ENCODE results near the gene STPG4.

STPG4 gene

DNA sequence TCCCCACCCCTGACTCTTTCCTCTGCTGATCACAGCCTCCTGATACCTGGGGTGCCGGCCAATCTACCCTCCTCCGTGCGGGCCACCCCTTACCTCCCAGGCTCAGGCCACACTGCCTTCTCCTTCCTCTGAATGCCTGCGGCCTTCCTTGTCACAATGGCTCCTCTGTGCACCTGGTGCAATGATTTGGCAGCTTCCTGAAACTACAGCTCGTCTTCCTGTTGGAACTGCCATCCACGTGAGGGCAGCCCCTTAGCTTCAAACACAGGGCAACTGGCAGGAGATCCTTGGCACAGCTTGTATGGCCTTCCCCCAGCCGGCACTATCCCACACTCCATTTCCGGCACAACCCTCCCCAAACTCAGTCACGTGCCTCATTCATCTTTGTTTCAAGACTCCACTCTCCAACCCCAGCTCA lies 69.0 kb downstream of the STPG4 start:
- no peak for DNase-seq

DNA sequence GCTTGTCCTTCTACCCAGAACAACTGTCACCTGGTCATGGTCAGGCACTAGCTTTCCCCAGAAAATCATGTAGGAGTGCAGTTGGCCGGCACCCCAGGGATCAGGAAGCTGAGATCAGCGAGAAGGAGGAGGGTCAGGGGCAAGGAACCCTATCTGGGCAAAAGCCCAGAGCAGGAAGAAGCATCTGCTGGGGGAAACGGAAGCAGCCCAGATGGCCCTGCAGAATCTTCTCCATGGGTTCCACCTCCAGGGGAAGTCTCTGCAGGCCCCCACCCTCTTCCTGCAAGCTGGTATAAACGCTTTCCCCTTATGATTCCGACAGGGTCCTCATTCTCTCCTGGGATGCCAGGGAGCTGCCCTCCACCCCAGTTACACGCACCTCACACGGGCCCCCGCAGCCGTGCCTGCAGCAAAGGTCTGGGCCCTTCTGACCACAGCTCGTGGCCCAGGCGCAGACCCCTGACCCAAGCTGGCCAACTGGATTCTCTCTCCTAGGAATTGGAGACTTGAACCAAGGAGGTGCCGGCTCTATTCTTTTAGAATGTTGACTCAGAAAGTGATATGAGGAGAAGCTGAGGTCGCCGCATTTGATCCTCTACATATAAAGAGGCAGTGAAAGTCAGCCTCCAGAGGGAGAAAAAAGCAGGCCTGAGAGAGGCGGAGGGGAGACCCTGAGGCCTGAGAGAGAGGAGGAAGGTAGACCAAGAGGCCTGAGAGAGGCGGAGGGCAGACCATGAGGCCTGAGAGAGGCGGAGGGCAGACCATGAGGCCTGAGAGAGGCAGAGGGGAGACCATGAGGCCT lies 71.0 kb downstream of the STPG4 start:
- DNase-seq: no peak

DNA sequence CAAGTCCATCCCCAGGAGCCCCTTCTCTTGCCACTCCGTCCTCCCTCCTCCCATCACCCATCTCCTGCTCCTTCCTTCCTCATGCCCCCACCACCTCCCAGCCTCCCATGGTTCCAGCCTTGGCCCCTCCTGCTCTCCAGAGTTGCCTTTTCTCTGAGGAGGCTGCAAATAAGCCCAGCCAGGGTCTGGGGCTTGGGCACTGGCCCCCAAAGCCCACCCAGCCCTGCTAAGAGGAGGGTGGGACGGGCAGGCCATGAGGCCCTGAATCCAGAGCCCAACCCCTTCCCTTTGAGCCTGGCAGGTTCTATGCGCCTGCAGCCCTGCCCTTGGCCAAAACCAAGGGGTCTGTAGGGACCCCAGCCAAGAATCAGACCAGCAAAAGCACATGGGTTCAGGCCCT lies 71.6 kb downstream of the STPG4 start:
- DNase-seq: no peak

DNA sequence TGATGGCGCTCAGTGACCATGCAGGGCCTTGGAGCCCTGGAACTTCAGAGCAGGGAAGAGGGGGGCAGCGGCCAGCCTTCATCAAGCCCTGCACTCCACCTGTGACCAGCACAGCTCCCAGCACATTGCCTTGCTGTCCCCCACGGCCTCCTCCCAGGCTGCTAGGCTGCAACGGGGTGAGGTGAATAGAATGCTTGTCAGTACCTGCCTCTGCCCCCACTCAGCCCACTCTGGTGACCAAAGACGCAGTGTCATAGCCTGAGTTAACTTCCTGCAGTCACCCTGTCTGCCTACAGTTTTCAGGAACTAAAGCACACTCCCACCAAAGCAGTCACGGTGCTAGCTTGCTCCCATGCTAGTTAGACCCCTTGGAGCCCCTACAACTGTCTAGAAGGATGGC lies 72.1 kb downstream of the STPG4 start:
- DNase-seq: no peak

DNA sequence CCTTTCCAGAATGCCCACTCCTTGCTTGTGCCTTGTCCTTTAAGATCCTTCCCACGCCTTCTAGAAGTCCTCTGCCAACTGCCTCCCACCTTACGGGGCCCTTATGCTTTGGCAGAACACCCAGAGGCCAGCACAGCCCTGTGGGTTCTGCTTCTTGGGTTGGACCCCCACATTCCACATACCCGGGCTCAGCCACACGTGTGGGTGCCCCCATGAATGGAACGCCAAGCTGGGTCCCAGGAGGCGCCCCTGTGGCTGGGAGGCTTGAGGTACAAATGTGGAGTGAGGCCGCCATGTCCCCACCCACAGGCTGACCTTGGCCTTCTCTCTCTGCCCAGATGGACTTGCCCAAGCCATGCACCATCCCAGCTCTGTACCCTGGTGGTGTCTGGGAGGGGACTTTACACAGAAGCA lies 74.2 kb downstream of the STPG4 start:
- no peak for DNase-seq

DNA sequence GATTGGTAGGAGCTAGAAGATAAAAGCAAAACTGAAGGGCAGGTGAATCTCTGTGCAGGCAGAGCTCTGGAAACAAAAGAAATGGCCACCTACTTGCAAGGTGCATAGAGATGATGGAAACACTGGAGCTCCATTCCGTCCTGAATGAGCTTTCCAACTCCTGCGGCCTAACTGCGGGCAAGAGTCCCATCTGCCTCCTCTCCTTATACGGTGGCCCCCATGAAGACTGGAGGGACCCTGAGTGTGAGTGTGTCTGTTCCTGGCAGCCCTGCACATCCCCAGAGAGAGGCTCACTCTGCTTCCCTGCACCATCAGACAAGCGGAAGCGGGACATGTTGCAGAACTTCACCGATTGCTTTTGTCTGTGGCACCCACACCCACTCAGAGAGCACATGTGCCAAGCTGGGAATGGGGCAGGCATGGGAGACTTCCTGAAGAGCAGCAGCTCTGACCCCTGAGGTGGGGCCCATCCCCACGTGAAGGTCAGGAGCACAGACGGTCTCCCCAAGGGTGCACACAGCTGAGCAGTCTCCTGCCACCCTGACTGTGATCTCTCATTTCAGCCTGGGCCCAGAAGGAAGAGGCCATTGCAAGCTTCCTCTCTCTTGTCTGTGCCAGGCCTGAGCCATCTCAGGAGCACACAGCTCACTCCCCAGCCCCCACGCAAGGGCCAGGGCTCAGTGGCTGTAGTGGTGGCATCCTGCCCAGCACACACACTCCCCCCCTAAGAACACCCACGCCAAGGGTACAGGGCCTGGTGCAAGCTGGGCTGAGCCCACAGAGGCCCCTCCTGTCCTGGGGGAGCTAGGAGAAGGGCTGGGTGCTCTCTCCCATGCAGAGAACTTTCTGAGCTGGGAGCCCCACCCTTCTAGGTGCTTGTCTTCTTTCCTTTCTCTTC lies 75.3 kb downstream of the STPG4 start:
- DNase-seq: no peak

DNA sequence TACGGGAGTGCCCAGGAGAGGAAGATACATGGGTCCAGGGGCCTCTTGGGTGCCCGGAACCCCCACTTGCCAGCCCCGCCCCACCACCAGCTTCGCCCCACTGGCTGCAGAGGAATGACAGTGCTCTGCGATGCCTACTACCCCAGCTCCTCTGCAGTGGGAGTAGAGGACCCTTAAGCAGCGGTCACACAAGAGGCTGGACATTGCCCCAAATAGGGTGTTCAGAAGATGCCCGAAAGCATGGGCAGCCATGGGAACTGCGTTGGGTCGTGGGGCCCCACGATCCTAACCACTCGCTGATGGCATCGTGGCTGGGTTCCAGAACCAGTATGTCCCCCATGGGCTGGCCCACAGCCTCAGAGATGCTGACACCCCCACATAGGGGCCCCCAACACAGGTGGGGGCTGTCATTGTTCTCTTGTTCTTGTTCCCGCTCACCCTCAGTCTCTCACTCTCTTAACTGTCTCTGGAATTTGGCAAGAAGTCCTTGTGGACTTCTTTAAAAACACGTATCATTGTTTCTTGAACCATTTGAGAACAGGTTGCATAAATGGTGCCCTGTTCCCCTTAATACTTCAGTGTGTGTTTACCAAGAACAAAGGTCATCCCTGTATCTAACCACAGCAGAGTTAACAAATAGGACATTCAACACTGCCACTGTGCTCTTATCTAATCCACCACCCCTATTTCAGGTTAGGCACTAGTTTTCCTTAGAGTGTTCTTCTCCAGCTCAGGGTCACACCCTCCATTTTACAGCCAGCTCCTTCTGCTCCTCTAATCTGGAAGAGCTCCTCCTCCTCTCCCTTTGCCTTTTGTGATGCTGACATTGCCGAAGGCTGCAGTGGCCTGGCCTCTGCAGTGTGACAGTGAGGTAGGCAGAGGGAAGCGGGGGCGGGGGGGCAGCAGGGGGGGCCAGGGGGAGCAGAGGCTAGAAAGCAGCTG lies 76.3 kb downstream of the STPG4 start:
- DNase-seq: no peak

DNA sequence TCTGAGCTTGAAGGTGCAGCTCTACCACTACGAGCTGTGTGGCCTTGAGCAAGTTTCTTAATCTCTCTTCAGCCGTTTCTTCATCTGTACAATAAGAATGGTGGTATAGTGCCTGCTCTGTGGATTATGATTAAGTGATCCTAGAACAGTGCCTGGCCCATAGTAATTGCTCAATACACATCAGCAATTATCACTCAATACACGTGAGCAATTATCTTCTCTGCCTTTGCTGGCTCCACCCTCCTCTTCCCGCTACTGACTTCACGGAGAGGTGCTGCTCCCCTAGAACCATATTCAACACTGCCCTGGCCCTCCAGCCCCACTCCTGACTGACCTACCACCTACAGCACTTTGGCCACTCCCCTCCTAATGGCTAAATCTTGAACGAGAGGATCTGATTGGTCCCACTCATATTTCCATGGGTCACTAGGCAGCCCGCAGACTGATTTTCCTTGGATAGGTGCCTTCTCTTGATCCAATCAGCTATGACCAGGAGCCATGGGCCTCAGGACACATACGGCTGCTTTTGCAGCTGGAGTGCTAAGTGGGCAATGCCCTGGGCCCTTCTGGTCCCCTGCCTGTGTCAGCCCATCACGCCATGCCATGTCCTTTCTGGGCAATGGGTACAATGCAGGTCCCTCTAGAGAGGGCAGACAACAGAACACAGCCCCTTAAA lies 77.5 kb downstream of the STPG4 start:
- DNase-seq: no peak

DNA sequence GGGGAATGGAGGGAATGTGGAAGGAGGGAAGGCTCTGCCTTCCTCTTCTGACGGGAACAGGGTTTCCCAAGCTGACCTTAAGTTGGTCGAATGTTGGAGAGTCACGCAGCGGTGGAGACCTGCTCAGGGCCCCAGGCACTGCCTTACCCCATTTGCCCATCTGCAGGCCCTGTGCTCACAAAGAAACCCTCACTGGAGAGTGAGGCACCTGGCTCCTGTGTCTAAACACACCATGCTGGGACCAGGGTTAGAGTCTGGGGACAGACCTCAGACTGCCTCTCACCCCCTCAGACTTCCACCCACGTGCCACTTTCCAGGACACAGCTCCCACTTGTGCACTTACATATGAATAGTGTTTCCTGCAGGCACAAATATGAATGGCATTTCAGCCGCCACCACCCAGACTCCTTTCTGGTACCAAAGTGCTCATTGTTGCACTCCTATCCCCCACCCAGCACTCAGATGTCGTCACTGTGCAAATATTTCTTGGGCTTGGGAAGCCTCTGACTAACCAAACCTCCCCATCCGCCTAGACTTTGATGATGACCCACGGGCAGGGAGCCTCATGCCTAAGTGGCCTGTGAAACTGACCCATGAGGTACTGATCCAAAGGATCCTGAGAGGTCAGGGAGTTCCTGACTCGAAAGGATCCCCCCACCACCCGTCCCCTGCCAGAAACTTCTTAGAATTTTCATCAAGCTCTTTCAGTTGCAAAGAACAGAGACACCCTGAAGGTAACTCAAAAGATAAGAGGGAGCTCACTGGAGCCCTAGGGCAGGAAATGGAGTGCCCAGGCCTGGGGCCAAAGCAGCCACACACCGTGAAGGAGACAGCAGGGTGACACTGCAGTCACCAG lies 78.3 kb downstream of the STPG4 start:
- DNase-seq: no peak

DNA sequence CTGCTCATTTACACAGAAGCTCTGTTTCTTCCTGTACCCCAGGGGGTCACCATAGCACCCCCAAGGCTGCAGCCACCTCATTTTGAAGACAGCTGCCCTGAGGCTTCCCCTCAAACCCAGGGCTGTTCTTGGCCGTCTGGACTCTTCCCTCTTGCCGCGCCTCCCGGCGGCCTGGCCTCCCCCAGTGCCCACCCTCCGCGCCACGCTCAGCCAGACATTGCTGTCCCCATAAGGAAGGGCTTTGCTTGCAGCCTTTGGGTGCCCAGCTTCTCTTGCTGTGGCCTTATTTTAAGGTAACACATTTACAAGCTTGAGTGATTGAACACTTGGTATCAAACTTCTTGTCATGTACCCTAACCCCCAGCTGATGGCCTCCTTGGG lies 79.0 kb downstream of the STPG4 start:
- no peak for DNase-seq

DNA sequence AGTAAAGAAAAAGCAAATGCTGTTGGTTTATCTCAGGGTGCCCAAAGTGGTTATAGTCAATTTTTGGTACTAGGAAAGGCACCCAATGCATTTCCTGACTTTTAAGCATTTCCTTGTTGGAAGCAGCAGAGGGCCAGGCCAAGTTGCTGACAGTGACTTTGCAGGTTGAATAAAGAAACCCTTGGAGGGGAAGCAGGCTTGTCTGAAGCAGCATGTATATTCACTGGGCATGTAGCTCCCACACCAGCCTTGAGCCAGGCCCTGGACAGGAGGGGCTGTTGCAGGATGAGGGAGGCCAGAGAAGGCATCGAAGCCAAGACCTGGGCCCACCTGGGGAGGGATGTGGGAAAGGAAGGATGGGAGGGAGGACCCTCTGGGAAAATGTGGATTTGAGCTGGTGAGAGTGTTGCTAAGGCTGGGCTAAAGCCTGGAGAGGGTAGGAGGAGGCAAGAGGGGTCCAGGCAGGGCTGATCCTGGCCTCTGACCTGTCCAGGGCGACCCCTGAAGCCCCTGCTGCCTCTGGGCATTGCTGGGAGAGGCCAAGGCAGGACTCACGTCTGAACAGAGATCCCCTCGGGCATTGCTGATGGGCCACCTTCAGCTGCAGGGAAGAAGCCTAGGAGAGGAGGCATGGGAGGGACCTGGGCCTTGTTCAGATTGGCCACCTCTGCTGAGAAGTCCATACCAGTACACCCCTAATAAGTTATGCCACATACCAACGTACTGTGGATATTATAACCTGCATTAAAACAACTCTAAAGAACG lies 79.6 kb downstream of the STPG4 start:
- no peak for DNase-seq

DNA sequence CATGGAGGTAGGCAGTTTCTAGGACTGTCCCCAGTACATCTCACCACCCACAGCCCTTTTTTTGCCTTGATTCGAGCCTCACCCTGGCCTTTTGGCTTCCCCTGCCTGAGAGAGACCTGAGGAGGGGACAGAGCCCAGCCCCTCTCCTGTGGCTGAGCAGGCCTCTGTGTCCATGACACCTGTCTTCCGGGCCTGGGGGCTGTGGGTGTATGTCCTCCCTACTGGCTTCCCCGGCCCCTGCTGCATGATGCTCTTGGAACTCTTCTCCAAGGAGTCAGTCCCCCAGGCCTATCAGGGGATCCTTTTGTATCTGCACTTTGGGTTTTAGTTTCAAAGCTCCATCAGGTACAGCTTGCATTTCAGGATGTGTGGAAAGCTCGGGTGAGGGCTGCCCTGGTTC lies 80.4 kb downstream of the STPG4 start:
- DNase-seq: no peak

DNA sequence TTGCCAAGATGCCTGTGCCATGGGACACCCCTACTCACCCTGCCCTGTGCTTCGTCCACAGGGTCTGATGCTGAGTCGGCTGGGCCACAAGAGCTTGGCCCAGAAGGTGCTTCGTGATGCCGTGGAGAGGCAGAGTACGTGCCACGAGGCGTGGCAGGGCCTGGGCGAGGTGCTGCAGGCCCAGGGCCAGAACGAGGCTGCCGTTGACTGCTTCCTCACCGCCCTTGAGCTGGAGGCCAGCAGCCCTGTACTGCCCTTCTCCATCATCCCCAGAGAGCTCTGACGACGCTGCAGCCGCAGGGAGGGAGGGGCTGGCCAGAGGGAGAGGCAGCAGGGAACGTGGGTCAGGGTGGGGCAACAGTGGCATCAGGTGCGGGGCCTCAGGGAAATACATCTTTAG lies 81.5 kb downstream of the STPG4 start:
- no peak for DNase-seq

DNA sequence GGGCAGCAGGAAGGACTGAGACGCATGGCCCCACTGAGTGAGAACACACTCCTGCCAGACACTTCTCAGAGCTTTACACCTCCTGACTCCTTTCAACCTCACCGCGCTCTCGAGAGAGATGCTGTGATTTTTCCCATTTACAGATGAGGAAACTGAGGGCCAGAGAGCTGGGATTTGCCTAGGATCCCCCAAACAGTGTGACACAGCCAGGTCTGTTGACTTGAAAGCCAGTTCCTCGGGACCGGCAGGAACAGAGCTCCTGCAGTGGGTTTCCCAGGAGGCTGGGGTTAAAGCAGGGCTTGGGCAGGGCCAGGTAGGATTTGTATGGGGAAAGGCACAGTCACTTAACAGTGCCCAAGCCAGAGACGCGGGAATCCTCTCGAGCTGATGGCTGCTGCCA lies 81.9 kb downstream of the STPG4 start:
- DNase-seq: no peak

DNA sequence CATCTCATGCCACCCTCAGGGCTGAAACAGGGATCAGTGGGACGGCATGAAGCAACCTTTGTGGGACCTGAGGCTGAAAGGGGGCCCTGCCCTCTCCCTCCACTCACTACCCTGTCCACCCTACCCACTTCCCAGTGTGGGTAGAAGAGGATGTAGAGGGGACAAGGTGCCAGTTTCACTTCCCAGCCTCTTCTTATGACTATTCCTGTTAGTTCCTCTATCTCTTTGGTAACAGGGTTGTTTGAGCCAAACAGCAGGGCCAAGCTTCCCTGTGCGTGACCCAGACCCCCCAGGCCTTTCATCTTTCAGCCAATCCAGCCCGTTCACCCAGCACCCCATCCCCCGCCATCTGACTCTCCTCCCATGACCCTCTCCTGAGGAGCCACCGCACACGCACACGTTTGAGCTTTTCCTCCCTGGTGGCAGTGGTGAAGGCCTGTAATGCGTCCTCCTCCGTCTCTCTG lies 82.3 kb downstream of the STPG4 start:
- DNase-seq: no peak

DNA sequence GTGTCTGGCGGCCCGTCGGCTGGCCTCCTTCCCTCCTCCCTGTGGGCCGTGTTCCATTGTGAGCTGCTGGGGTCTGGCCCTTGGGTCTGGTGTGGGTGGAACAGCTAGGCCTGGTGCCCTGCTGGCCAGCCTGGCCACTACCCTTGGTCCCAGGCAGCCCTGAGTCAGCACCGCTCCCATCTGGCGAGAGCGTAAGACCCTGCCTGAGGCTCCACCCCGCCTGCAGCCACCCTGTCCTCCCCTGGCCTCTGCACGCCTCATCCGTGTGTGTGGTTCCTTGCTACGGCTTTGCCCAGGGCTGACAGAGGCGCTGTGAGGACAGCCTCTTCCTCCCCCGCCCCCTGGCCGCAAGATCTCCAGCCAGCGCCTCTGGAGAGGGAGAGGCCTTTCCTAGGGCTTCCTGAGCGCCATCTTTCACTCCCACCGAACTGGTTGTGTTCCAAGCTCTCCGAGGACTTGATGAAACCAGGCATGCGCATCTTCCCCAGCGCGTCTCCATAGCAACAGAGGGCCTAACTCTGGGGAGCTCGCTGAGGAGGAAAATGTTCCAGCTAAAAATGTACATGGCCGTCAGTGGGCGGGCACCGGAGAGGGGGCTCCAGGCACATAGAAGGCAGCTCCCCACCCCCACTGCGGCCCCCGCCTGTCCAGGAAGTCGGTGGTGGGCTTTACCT lies 83.0 kb downstream of the STPG4 start:
- no peak for DNase-seq

DNA sequence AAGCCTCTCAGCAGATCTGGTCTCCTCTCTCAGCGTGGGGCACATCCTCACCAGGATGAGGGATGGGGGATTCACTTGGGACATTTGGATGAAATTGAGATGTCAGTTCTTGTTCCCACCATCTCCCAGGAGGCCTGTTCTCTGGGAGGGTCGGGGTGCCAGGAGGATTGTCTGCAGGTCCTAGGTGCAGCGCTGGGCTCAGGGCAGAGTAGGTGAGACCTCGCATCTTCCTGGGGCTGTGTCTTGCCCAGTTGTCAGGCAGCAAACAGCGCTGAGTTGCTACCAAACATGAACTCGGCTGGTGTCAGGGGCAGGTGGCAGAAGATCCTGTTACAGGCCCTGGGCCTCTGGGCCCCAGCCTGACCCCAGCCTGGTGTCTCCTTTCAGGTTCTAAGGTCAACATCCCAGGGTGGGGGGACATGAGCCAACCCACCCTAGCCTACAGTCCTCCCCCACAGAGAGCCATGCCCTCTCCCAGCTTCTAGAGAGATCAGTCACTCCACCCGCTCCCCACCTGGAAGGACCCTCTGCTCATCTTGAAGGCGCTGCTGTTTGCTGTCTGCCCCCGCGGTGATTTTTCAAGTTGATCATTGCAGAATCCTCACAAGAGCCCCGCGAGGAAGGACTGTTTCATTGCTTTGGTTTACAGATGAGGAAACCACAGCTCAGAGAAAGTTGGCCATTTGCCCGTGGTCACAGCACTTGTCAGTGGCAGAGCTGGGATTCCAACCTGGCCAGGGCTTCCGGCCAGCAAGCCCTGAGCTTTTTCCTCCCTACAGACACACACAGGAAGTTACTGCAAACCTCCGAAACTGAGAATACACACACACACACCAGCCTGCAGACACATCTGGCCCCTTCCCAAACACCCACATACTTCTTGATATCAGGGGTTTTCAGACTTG lies 83.9 kb downstream of the STPG4 start:
- DNase-seq: no peak

DNA sequence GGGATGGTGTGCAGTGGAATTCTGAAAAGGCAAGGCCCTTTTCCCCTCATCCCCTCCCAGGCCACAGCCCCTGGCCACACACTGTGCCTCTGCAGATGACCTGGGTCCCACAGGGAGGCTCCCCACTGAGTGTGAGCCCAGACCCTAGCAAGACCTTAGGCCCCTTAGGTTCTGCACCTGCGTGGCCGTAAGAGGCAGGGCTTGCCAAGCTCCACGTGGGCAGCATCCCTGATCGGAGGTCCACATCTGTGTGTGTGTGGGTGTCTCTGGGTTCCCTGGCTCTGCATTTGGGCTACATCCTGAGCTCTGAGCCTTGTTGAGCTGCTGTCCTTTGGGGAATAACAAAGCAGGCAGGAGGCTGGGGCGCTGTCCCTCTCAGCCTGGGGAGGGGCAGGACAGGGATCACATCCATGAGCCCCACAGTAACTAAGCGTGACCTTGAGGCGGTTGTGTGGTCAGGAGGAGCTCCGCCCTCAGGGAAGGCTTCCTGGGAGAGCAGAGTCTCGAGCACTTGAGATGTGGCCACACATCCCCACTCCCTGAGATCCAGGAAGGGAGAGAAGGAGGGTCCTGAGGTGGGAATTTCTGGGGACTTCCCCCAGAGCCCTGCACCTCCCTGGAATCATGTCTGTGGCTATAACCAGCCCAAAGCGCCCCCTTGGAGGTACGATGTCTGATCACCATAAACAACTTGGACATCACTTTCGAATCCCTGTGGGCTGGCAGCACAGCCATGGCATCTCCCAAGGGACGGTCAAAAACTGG lies 84.8 kb downstream of the STPG4 start:
- no peak for DNase-seq

Data from GOT3 (cell line).